ENCODE measurements around the gene EMID1.

DNA sequence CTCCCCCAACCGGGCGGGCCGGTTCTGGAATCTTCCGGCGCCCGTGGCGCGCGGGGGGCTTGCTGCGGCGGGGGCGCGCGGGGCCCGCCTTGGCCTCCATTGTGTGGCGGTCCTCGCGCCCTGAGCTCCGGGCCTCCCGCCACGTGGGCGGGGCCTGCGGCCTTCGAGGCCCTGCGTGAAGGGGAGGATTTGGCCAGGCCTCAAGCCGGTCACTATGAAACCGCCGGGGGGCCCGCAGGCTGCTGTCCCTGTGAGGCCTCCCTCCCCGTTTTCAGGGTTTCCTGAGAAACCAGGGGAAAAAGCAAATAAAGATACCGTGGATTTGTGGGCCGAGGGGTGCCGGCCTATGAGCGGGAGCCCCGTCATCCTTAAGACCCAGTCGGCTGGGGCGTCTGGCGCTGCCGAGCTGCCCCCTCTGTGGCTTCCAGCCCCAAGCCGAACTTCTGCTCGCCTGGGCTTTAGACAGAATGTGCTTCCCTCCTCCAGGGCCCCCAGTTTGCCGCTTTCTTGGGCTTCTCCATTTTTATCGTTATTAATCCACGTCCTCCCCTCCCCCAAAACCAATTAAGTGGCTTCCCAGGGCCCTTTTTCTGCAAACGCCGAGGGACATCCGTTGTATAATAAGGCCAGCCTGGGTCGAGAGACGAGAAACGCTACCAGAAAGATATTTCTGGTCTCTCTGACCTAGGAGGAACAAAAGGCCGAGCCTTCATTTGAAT is 63.0 kb downstream of the EMID1 start:
- TF ChIP-seq, protein P1, sequence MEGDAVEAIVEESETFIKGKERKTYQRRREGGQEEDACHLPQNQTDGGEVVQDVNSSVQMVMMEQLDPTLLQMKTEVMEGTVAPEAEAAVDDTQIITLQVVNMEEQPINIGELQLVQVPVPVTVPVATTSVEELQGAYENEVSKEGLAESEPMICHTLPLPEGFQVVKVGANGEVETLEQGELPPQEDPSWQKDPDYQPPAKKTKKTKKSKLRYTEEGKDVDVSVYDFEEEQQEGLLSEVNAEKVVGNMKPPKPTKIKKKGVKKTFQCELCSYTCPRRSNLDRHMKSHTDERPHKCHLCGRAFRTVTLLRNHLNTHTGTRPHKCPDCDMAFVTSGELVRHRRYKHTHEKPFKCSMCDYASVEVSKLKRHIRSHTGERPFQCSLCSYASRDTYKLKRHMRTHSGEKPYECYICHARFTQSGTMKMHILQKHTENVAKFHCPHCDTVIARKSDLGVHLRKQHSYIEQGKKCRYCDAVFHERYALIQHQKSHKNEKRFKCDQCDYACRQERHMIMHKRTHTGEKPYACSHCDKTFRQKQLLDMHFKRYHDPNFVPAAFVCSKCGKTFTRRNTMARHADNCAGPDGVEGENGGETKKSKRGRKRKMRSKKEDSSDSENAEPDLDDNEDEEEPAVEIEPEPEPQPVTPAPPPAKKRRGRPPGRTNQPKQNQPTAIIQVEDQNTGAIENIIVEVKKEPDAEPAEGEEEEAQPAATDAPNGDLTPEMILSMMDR (IDR thresholded peaks at IDR 0.05), result no peak
- no peak for TF ChIP-seq POLR2A (IDR thresholded peaks at IDR 0.05)
